Stimulated activated CD4-positive, alpha-beta T cell treated with anti-CD3 and anti-CD28 coated beads, Interleukin-12 subunit alpha, Interleukin-12 subunit beta, amount 100 ng/mL, for 24 hours (primary cell): Measurements from ENCODE around the gene SH3BGR.
A peak's percentile ranks its signal among the peaks of the same experiment; 100 is the strongest.
"Not testable (repeated sequence)": the region's sequence is repeated elsewhere in the genome, so short reads cannot be mapped to it uniquely, and the experiment has no call there.

Source experiments
- DNase-seq, 2 experiments: peaks; one replicate each; pipeline ENCODE4 v3.0.0-alpha.2; 2020; ENCODE audit warnings: low read depth in 2 of 2

Gene SH3BGR

DNA sequence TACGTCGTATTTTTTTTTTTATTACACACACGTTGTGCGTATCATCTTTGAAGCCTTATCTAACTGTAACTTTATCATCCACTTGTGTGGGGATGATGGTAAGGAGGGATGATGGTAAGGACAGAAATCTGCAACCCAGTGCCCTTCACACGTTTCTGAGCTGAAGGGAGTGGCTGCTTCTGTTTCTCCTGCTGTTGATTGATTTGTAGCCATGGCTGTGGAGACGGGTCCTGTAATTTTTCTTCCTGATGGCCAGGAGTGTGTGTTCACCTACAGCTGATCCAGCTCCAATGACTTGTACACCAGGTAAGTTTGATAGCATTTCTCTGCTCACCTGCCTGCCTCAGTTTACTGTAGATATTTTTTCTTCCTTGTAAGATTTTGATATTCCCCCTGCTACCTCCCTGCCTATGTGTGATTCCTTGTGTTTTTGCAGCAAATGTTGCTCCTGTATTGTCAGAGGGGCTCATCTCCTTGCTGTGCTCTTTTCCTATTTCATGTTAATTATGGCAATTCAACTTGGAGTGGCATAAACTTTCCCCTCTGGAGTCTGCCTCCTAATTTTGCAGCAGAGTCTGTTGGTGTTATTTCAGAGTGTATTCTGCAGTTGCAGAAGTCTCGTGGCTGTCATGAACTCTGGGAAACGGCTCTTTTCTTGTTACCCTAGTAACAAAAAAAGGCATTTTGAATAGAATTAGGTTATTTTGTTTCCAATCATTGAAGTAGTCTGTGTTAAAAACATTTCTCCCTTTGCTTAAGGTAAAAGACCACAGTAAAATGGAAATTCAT, 64.1 kb downstream of the SH3BGR start:
- no peak for DNase-seq

DNA sequence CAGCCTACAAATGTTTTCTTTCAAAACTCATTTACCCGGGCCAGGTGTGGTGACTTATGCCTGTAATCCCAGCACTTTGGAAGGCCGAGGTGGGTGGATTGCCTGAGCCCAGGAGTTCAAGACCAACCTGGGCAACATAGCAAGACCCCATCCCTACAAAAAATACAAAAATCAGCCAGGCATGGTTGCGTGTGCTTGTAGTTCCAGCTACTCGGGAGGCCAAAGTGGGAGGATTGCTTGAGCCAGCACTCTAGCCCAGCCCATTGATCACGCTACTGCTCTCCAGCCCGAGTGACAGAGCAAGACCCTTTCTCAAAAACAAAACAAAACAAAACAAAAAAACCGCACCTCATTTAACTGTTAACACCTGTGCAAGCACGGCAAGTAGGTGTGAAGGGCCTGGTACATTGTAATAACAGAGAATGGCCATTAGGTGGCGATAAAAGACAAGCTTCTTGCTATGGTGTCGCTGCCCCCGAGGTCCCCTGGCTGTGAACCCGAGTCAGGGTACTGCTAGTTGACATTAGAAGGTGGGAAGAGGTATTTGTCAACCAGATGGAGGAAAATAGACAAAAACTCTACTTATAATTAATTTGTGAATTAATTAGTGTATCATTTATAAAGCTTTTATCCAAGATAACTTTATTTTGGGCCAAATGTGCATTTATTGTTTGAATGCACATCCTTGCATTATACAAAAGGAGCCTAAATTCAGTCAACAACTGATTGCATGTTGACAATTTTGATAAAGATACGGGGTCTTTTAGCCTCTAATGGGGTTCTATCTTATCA, 66.5 kb downstream of the SH3BGR start:
- DNase-seq = peak; percentile 5 to 16

DNA sequence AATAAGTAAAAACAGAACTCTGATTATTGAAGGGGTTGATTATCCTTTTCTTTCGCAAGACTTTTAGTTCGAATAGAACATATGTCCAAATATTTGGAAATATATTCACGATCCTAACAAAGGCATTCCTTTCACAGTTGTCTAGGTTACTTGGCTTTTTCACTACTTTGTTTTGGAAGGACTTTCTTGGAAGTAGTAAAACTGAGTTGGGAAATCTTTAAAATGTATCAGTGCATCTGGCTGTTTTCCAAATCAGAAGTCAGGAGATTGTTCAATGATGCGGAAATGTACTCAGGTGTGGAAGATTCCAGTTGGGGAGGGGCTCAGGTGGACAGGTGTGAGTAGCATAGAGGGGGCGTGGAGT, 67.1 kb downstream of the SH3BGR start:
- no peak for DNase-seq

DNA sequence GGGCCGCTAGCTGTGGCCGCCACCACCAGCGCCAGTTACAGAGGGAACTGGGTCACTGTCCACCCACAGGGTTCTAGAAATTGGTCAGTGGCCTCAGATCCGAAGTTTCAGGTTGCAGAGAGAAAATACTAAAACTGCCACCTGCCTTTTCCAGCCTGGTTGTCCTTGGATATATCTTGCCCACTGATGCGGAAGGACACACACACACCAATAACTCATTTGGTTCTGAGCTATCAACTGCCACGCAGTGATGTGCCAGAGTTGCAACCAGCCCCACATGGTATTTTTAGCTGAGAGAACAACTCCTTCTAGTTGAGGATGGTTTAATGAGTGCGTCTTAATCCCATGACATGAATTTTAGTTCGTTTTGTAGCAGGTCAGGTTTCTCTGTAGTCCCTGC, 68.1 kb downstream of the SH3BGR start:
- no peak for DNase-seq

DNA sequence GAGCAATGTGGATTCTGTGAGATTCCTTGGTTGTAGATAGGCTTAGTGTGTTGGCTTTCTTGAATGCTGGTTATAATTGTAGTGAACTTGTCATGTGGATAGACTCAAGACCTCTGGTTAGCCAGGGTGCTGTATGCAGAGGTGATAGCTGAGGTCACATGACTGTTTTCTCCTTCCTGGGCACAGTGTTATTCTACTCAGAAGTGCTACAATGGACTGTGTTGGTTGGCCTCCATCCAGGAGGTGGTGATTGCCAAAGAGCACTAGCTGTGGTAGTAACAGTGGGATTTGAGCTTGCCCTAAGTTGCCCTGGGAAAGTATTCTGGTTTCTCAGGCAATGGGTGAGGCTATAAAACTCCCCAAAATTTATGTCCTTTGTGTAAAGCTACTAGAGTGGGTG, 71.6 kb downstream of the SH3BGR start:
- DNase-seq = no peak

DNA sequence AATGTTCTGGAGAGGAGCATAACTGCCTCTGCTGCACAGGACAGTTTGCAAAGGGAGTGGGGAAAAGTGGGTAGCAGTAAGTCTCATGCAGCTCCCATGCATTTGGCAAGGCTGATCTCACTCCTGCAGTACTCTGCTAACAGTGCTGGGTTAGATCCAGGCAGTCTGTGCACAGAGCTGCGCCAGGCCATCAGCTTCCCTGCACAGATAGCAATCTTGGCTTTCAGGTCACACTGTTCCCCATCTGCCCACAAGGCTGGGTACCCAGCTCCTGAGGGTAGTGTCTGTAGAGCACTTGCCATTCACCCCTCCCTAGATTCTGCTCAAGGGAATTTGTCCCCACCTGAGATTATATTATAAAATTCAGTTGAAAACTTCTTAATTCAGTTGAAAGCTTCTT, 72.1 kb downstream of the SH3BGR start:
- no peak for DNase-seq

DNA sequence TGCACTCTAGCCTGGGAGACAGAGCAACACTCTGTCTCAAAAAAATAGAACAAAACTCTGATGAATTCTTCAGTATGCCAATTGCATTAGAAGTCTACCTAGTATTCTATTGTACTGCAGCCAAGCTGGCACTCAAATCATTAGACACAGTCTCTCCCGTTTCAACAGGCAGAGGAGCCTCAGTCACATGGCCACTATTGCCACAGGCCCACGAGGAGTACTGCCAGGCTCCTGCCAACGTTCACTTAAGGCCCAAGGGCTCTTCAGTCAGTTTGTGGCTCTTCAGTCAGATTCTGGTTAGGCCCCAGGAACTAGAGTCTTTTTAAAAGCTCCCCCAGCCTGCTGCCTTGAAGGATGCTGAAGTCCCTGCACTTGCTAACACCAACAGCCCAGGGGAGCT, 73.4 kb downstream of the SH3BGR start:
- no peak for DNase-seq

DNA sequence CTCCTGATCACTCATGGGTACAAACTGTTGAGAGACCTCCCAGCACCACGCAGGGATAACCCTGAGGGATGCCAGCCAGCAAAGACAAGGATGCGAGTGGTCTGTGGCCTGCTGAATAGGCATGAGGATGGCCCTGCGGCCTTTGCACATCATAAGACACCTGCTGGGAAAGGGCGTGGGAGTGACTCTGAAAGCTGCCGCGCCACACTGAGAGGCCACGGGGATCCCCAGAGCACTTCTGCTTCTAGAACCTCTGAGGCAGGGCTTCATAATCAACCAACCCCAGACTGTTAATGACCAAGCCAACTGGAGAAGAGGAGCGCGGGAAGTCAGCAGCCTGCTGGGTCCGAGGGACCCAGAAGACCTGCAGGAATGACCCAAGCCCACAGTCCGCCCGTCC, 73.8 kb downstream of the SH3BGR start:
- no peak for DNase-seq

DNA sequence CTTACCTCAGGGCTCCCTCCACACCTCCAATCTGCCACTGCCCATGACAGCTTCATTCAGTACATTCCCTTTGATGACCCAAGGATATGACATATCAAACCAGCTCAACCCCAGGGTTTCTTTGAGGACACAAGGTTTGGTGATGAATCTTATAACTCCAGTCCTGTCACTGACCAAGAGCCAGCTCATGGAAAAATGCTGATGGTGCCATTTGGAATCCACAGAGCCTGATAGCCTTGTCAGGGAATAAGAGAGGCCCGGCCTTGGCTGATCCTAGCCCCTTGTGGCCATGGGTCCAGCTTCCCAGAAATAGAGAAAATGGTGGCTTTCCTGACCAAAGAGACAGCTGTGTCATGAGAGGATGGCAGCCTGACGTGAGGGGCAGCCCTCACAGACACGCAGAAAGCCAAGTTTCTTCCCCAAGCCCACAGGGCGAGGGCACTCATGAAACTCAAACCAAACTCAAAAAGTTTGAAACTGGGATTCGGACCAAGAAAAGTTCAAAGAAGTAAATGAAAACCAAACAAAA, 75.4 kb downstream of the SH3BGR start:
- DNase-seq = no peak

DNA sequence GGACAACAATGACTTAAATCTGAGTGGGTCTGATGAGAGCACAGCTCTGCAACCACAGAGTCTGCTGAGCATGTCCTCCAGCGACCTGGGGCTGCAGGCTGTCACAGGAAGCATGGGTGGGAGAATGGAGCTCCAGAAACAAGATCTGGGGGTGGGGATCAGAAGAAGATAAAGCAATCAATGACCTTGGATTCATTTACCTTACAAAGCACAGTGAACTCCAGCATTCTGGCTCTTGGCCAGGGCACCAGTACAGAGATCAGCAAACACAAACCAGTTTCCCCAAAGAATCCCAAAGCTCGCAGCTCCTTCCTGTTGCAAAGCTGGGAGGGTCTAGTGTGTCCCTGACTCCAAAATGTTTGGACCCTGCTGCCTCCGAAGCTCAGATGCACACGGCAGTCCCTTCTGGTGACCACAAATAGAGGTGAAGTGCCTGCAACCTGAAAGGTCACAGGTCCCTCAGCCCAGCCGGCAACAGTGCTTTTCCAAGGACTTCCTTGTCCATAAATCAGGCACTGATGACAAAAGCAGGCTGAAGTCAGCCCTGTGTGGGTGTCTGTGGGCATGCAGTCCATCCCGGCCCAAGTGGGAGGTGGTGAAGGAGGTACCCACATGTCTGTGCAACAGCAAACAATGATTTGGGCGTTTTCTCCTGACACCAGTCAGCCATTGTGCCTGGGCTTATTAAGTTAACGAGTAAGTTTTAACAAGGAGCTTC, 76.1 kb downstream of the SH3BGR start:
- no peak for DNase-seq

DNA sequence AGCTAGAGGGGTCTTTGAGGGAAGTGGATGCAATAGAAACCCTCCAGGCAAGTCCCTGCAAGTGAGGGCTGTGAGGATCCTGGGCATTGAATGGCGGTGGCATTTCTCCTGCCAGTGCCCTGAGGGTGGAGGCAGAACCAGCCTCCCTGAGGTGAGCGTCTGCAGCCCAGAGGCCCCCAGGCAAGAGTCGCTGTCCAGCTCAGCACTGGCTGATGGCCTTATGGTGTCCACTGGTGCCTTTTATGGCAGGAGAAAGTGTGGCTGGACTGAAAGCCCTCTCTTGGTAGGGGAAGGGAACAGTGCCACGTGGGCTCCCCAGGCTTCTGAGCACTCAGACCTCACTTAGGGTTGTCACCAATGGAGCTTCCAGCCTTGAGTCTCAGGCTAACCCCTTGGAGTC, 77.3 kb downstream of the SH3BGR start:
- no peak for DNase-seq

DNA sequence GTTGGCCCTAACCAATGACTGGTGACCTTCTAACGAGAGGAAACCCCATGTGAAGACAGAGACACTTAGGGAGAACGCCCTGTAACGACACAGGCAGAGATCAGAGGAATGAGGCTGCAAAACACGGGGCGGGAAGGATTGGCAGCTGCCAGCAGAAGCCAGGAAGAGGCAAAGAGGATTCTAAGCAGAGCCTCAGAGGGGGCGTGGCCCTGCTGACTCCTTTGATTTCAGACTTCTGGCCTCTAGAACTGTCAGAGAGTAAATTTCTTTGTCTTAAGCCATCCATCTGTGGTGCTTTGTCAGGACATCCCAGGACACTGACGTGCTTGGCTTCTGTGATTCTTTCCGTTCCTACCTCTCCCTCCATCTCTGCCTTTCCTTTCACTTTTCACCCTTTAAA, 79.3 kb downstream of the SH3BGR start:
- no peak for DNase-seq

DNA sequence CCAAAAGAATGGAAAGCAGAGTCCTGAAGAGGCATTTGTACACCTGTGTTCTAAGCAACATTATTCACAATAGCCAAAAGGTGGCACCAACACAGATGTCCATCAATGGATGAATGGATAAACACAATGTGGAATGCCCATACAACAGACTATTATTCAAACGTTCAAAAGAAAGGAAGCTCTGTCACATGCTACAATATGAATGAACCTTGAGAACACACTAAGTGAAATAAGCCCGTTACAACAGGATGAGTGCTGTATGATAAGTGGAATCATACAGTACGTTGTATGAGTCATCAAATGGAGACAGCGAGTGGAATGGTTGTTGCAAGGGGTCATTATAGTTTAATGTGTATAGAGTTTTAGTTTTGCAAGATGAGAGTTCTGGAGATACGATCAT, 80.1 kb downstream of the SH3BGR start:
- no peak for DNase-seq

DNA sequence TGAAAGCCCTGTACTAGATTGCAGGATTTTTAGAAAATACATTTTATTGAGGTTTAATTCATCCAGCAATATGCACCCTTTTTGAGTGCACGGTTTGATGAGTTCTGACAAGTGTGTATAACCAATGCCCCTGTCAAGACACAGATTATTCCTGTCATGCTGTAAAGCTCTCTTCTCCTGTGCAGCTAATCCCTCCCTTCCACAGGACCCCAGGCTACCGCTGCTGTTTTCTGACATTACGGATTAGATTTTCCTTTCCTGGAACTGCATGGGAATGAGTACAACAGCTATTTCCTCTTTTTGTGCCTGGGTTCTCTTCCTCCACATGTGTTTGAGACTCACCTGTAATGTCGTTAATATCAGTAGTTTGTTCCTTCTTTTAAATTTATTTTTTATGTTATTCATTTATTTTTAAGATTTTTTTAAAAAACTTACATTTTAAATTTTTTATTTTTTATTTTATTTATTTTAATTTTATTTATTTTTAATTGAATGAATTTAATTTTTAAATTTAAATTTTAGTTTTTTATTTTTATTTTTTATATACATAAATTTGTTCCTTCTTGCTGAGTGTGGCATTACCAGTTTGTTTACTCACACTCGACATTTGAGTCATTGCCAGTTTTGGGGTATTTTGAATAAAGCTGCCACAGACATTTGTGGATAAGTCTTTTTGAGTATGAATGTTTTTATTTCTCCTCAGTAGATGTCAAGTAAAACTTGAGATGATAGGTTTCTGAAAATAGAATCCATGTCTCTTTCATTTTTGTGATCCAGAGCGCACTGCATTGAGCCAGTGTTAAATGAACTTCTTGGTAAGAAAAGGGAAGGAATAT, 82.0 kb downstream of the SH3BGR start:
- no peak for DNase-seq

DNA sequence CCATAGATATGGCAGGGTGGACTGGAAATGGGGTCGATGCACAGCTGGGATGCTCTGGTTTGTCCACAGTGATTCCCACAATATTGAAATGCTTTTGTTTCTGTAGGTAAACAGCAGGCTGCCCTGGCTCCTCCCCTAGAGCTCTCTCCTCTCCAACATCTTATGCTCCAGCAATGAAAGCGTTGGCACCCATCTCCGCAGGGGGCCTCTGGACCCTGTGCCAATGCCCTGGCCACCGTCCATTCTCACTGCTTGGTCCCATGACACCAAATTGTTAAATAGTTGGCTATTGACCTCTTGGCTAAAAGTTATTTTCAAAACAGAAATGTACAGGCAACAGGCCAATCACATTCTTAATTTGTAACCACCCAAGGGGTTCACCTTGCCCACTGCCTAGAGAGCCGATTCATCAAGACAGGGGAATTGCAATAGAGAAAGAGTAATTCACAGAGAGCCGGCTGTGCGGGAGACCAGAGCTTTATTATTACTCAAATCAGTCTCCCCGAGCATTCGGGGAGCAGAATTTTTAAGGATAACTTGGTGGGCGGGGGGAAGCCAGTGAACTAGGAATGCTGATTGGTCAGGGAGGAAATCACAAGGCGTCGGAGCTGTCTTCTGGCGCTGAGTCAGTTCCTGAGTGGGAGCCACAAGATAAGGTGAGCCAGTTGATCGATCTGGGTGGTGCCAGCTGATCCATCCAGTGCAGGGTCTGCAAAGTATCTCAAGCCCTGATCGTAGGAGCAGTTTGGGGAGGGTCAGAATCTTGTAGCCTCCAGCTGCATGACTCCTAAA, 84.1 kb downstream of the SH3BGR start:
- DNase-seq = no peak

DNA sequence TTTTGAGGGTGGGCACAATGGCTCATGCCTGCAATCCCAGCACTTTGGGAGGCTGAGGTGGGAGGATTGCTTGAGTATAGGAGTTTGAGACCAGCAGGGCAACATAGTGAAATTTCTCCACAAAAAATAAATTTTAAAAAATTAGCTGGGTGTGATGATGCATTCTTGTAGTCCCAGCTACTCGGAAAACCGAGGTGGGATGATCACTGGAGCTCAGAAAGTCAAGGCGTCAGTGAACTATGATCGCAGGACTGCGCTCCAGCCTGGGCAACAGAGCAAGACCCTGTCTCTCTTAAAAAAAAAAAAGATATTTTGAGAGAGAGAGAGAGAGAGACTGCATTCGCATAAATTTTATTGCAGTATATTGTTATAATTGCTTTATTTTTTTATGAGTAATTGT, 85.1 kb downstream of the SH3BGR start:
- DNase-seq = no peak

DNA sequence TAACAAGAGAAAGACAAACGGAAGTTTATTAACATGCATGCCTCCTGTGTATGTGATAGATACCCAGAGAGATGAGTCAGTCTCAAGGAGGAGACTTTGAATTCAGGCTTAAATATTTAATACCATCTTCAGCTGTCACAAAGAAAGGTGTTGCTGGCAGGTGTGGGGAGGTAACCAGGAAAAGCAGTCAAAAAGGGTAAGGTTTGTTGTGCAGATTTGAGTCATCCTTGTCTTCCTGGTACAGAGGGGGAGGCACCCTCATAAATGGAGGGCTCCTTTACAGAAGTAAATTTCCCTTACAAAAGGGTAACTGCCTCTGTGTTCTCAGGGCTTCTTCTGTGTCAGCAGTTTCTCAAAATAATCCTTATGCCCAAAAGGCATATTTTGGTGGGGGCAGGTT, 85.8 kb downstream of the SH3BGR start:
- no peak for DNase-seq

DNA sequence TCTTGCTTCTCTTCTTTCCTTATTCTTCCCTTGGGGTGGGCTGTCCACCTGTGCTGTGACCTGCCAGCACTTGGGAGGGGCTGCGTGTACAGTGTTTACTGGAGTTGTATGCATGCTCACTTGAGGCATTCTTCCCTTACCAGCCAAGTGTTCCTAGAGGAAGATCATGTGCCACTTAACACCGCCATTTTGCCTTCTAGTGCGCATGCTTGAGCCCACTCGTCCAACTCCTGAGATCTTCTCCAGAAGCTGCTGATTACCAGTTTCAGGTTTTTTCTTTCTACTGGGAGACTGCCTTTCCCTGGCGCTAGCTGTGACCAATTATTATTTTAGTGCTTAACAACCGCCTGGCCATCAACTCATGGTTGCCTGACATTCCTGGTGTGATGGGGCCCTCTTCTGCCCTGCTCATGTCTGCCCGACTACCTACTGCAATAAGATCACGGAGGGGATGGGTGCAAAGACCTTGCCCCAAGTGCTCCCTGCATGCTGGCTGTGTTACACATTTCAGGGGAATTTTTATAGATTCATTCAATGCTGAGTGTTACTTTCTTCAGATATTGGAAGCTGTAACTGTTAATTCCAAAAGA, 86.8 kb downstream of the SH3BGR start:
- no peak for DNase-seq

DNA sequence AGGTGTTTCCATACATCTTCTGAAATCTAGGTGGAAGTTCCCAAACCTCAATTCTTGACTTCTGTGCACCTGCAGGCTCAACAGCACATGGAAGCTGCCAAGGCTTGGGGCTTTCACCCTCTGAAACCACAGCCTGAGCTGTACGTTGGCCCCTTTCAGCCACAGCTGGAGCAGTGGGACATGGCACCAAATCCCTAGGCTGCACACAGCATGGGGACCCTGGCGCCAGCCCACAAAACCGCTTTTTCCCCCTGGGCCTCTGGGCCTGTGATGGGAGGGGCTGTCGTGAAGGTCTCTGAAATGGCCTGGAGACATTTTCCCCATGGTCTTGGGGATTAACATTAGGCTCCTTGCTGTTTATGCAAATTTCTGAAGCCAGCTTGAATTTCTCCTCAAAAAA, 88.6 kb downstream of the SH3BGR start:
- DNase-seq = not testable (repeated sequence)

DNA sequence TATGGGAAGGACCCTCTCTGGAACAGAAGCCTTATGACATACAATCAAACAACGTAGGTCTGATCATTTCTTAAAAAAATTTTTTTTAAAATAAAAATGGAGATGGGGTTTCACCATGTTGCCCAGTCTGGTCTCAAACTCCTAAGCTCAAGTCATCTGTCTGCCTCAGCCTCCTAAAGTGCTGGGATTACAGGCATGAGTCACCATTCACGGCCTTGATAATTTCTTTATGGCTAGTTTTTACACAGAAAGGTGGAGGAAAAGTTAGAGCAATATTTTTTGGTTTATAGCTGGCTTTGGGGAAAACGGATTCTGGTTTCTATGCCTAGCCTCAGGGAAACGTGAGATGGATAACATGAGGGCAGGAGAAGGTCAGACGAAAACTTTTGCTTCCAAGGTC, 91.0 kb downstream of the SH3BGR start:
- DNase-seq = no peak
